Astrocyte of the spinal cord (primary cell): ENCODE measurements around the gene CCL23.
"Not testable (repeated sequence)": the region's sequence is repeated elsewhere in the genome, so short reads cannot be mapped to it uniquely, and the experiment has no call there.

Source experiments
- DNase-seq: peaks from one replicate; pipeline ENCODE4 v3.0.0; 2011; ENCODE audit warnings: low read depth, low spot score
- H3K4me3 ChIP-seq: 2 replicates; pipeline ENCODE4 v1.5.1; 2011; ENCODE audit warnings: low read depth, mild to moderate bottlenecking, low read length, moderate library complexity
- in situ Hi-C: cut with HindIII; loops from 2 replicates; pipeline ENCODE4 v1.10.0; 2017; ENCODE audit warnings: low sequenced_read_pairs
- TF ChIP-seq, protein P1 (sequence below): IDR thresholded peaks from 2 replicates; pipeline ENCODE4 v1.5.1; 2012; ENCODE audit warnings: low read depth, mild to moderate bottlenecking, low read length, inconsistent platforms

The CCL23 gene

GRCh38 chr17:36027761-36028160 lies 10.0 kb upstream of the CCL23 start:
- TF ChIP-seq, protein P1, sequence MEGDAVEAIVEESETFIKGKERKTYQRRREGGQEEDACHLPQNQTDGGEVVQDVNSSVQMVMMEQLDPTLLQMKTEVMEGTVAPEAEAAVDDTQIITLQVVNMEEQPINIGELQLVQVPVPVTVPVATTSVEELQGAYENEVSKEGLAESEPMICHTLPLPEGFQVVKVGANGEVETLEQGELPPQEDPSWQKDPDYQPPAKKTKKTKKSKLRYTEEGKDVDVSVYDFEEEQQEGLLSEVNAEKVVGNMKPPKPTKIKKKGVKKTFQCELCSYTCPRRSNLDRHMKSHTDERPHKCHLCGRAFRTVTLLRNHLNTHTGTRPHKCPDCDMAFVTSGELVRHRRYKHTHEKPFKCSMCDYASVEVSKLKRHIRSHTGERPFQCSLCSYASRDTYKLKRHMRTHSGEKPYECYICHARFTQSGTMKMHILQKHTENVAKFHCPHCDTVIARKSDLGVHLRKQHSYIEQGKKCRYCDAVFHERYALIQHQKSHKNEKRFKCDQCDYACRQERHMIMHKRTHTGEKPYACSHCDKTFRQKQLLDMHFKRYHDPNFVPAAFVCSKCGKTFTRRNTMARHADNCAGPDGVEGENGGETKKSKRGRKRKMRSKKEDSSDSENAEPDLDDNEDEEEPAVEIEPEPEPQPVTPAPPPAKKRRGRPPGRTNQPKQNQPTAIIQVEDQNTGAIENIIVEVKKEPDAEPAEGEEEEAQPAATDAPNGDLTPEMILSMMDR = no peak
- in situ Hi-C loops = no loop called here
- H3K4me3 ChIP-seq = no peak overlapping the region
- DNase-seq = no peak

GRCh38 chr17:36024106-36024869 lies 6.5 kb upstream of the CCL23 start:
- no peak overlapping the region for H3K4me3 ChIP-seq
- TF ChIP-seq, protein P1 = no peak
- DNase-seq = no peak
- in situ Hi-C loops = no loop called here

DNA sequence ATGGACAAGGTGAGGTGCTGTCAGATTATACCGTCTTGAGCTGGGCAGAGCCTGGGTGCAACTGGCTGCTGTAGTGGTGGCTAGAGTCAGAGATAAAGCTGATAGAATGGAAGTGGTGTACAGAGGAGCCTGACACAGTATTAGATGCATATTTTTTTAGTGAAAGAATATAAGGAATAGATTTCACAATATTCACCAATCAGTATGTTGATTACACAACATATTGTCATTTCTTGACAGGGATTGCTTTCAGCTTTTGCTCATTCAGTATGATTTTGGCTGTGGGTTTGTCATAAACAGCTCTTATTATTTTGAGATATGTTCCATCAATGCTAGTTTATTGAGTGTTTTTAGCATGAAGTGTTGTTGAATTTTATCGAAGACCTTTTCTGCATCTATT lies 1.7 kb upstream of the CCL23 start:
- no peak overlapping the region for H3K4me3 ChIP-seq
- TF ChIP-seq, protein P1 = no peak
- in situ Hi-C loops = no loop called here
- no peak for DNase-seq

DNA sequence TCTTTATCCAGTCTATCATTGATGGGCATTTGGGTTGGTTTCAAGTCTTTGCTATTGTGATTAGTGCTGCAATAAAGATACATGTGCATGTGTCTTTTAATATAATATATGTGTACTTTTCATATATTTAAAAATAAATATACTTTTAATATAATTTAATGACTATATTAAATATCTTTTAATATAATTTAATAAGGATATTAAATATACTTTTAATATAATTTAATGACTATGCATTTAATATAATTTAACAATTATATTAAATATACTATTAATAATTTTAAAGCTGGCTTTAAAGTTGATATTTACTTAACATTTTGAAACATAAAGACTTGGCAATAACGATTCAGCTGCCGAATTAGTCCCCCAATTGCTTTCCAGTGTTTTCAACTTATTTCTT lies 1.2 kb downstream of the CCL23 start:
- no peak overlapping the region for H3K4me3 ChIP-seq
- no peak for DNase-seq
- TF ChIP-seq, protein P1 = no peak
- in situ Hi-C loops = no loop called here

- DNase-seq, H3K4me3 ChIP-seq, in situ Hi-C loops: not testable (repeated sequence)
Measured at GRCh38 chr17:36015895-36016294, 1.9 kb downstream of the CCL23 start.

DNA sequence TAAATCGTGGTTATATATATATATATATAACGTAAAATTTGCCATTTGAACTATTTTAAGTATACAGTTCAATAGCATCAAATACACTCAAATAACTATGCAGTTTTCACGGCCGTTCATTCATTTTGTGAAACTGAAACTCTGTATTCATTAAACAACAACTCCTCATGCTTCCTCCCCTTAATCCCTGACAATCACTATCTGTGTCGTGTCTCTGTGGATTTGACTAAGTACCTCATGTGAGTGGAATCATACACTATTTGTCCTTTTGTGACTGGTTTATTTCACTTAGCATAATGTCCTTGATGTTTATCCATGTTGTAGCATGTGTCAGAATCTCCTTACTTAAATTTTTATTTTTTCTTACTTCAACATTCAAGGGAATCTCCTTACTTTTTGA lies 2.8 kb downstream of the CCL23 start:
- DNase-seq = no peak
- TF ChIP-seq, protein P1 = no peak
- in situ Hi-C loops = no loop called here
- no peak overlapping the region for H3K4me3 ChIP-seq

GRCh38 chr17:36011201-36011600 lies 6.6 kb downstream of the CCL23 start:
- in situ Hi-C loops = no loop called here
- TF ChIP-seq, protein P1 = no peak

More at GRCh38 chr17:36011201-36011600, 6.6 kb downstream of the CCL23 start:
- no peak overlapping the region for H3K4me3 ChIP-seq
- DNase-seq = no peak
